K562 (cell line): Measurements from ENCODE around the gene CSTF1. TPM values are rescaled to one million over a fixed set of nuclear protein-coding genes. Genes with fewer than 3 reads are reported as not detected.
A peak's percentile ranks its signal among the peaks of the same experiment; 100 is the strongest.

Experiments used
- BRD4 ChIP-seq: fragments of 200-600 bp; sonication (generic); IDR thresholded peaks from 2 replicates; pipeline ENCODE4 v1.6.1; 2017; ENCODE audit warnings: inconsistent platforms
- DMBX1 ChIP-seq: fragments of 250-450 bp; sonication (Bioruptor Pico); IDR thresholded peaks from 2 replicates; pipeline ENCODE4 v1.8.0; 2022; ENCODE audit warnings: inconsistent platforms, mild to moderate bottlenecking, moderate library complexity, borderline replicate concordance
- DPF2 ChIP-seq: fragments of 450-650 bp; IDR thresholded peaks from 2 replicates; pipeline ENCODE4 v1.6.1; 2016
- ELF4 ChIP-seq: fragments of 450-650 bp; formaldehyde crosslinking; IDR thresholded peaks from 2 replicates; pipeline ENCODE4 v1.4.0; 2022; ENCODE audit warnings: missing genetic modification characterization
- ETV1 ChIP-seq: fragments of 450-650 bp; conservative IDR thresholded peaks from 2 replicates; pipeline ENCODE4 v1.6.1; 2016; ENCODE audit warnings: missing genetic modification characterization, control low read depth, low read depth, missing compliant biosample characterization
- FOXP1 ChIP-seq: sonication (generic); formaldehyde crosslinking; IDR thresholded peaks from 2 replicates; pipeline ENCODE4 v1.8.0; 2022; ENCODE audit warnings: mild to moderate bottlenecking, missing genetic modification reagents
- ILK ChIP-seq: fragments of 450-650 bp; IDR thresholded peaks from 2 replicates; pipeline ENCODE4 v1.6.1; 2016; ENCODE audit warnings: missing genetic modification characterization, low read depth, mild to moderate bottlenecking, missing compliant biosample characterization, moderate library complexity, borderline replicate concordance
- IRF1 ChIP-seq: sonication (generic); formaldehyde crosslinking; IDR thresholded peaks from 2 replicates; pipeline ENCODE4 v1.8.0; 2022; ENCODE audit warnings: missing genetic modification reagents, mild to moderate bottlenecking, borderline replicate concordance
- KAT7 ChIP-seq: sonication (generic); formaldehyde crosslinking; IDR thresholded peaks from 2 replicates; pipeline ENCODE4 v1.8.0; 2022; ENCODE audit warnings: missing genetic modification reagents, mild to moderate bottlenecking, borderline replicate concordance
- KDM2B ChIP-seq: fragments of 250-450 bp; sonication (Bioruptor Pico); IDR thresholded peaks from 2 replicates; pipeline ENCODE4 v1.8.0; 2021; ENCODE audit warnings: mild to moderate bottlenecking, moderate library complexity
- LCOR ChIP-seq: sonication (generic); formaldehyde crosslinking; IDR thresholded peaks from 2 replicates; pipeline ENCODE4 v1.8.0; 2022; ENCODE audit warnings: mild to moderate bottlenecking, missing genetic modification reagents
- LEF1 ChIP-seq: fragments of 450-650 bp; IDR thresholded peaks from 2 replicates; pipeline ENCODE4 v1.6.1; 2016; ENCODE audit warnings: mild to moderate bottlenecking
- MNT ChIP-seq, 2 experiments: fragments of 450-650 bp; conservative IDR thresholded peaks; 2 replicates each; pipeline ENCODE4 v1.6.1; 2017; ENCODE audit warnings: mild to moderate bottlenecking in 2 of 2, moderate library complexity in 2 of 2
- NCOR1 ChIP-seq: fragments of 450-650 bp; IDR thresholded peaks from 2 replicates; pipeline ENCODE4 v1.6.1; 2016; ENCODE audit warnings: mild to moderate bottlenecking, moderate library complexity
- NR2C1 ChIP-seq, 2 experiments: fragments of 450-650 bp; IDR thresholded peaks; 2 replicates each; pipeline ENCODE4 v1.6.1; 2017; ENCODE audit warnings: mild to moderate bottlenecking in 2 of 2, antibody characterized with exemption in 1 of 2, inconsistent platforms in 1 of 2, missing compliant biosample characterization in 1 of 2, missing genetic modification characterization in 1 of 2
- NR2C2 ChIP-seq, 2 experiments: fragments of 200-800 bp in 1 of 2; sonication (Bioruptor generic) in 1 of 2; sonication (generic) in 1 of 2; formaldehyde crosslinking in 1 of 2; IDR thresholded peaks; 2 replicates each; pipeline versions ENCODE4 v1.6.1 to v1.8.0; 2016 to 2022; ENCODE audit warnings: mild to moderate bottlenecking in 1 of 2, missing compliant biosample characterization in 1 of 2, missing genetic modification characterization in 1 of 2, missing genetic modification reagents in 1 of 2
- PRMT5 ChIP-seq: sonication (generic); formaldehyde crosslinking; IDR thresholded peaks from 2 replicates; pipeline ENCODE4 v1.5.0; 2020; ENCODE audit warnings: missing genetic modification reagents
- TCF3 ChIP-seq: sonication (generic); formaldehyde crosslinking; IDR thresholded peaks from 2 replicates; pipeline ENCODE4 v1.4.0; 2020; ENCODE audit warnings: mild to moderate bottlenecking, missing genetic modification reagents
- ZKSCAN8 ChIP-seq: fragments of 200-800 bp; sonication (Bioruptor generic); IDR thresholded peaks from 2 replicates; pipeline ENCODE4 v1.6.1; 2016; ENCODE audit warnings: missing genetic modification characterization, missing compliant biosample characterization
- ZNF175 ChIP-seq: fragments of 200-800 bp; sonication (Bioruptor generic); IDR thresholded peaks from 2 replicates; pipeline ENCODE4 v1.6.1; 2016; ENCODE audit warnings: low read depth, mild to moderate bottlenecking, missing genetic modification characterization, missing compliant biosample characterization
- ZNF384 ChIP-seq: IDR thresholded peaks from 2 replicates; pipeline ENCODE4 v1.6.1; 2012; ENCODE audit warnings: low read depth, low read length, improper control_type of control experiment
- ZNF778 ChIP-seq: fragments of 450-650 bp; formaldehyde crosslinking; IDR thresholded peaks from 2 replicates; pipeline ENCODE4 v1.4.0; 2020; ENCODE audit warnings: mild to moderate bottlenecking, moderate library complexity
- polyA plus RNA-seq, 8 experiments: library from polyadenylated mRNA; depleted of rRNA in 4 of 8; stranded (reverse) in 5 of 8; unstranded in 3 of 8; fragments of >200 nt; fragmentation: Nextera tagmentation in 2 of 8; fragmentation: Illumina TruSeq in 1 of 8; extraction: Ambion mirVana in 2 of 8; extraction: Trizol in 1 of 8; gene quantifications; 2 replicates each; pipeline versions ENCODE4 v1.2.1 to v1.2.3, GENCODE V29; 2011 to 2014; ENCODE audit warnings: inconsistent platforms in 1 of 8, missing spikeins in 1 of 8
- total RNA-seq, 7 experiments: library from RNA; depleted of rRNA in 6 of 7; stranded (reverse); fragments of >200 nt in 6 of 7; fragmentation: Illumina TruSeq in 2 of 7; extraction: Trizol in 2 of 7; gene quantifications; 2 replicates each; pipeline versions ENCODE4 v1.2.1 to v1.2.3, GENCODE V29; 2011 to 2021; ENCODE audit warnings: low replicate concordance in 1 of 7
- TF ChIP-seq, protein P1 (sequence below): fragments of 450-650 bp; IDR thresholded peaks from 2 replicates; pipeline ENCODE4 v1.6.1; 2016; ENCODE audit warnings: antibody characterized with exemption
- TF ChIP-seq, protein P2 (sequence below): fragments of 450-650 bp; formaldehyde crosslinking; conservative IDR thresholded peaks from 2 replicates; pipeline ENCODE4 v1.4.0; 2022; ENCODE audit warnings: mild to moderate bottlenecking, missing genetic modification characterization

CSTF1 gene
- total and polyA plus RNA-seq, 9 of the 15 experiments (the other 6 are each of a cell fraction or from before 2014, with no cell fraction given), result 30.8 to 110 (median 53.4) TPM

DNA sequence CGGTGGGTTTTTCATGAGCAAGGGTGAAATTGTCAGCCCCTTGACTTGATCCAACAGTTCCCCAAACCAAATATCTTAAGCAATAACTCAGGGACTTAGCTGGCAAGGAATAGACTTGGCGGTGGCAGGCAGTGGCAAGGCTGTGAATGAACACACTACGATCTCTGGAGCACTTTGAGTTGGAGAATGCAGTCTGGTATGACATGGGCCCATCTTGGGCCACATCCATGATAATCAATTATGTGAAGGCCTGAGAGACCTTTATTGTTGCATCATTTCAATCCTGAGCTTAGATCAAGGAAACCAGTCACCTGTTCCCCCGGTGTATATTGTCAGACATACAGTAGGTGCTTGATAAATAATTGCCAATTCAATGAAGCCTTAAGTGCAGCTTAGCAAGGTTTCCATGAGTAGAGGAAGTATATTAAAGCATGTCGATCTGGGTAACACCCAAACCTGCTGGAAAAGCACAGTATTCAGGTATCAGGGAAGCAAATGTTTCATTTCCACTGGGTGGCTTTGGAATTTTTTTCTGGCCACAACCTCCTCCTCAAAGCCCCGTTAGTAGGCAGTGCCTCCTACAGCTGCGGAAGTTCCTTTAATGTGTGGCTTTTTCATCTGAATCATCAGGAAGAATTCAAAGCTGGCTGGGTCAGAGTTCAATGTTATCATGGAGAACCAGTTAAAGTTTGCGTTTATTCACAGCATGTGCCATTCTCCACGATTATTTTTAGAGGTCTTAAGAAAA, 29.8 kb downstream of the CSTF1 start (continued):
- TF ChIP-seq MNT (conservative IDR thresholded peaks at IDR 0.05), result peak in 1 of 2 experiments; percentile 49; a peak in 2 of 4 replicates
- no peak for TF ChIP-seq FOXP1 (CRISPR knock-in tag)
- TF ChIP-seq ETV1, result no peak
- TF ChIP-seq NR2C1 (IDR thresholded peaks at IDR 0.05), result peak; percentile 86
- peak; percentile 86 for TF ChIP-seq NR2C1 (tag; IDR thresholded peaks at IDR 0.05)
- no peak for TF ChIP-seq IRF1
- no peak for TF ChIP-seq DMBX1
- TF ChIP-seq ZNF778, result no peak
- no peak for TF ChIP-seq ZNF384
- 0 out of 2 replicates have a peak, but pooled peaks have one; percentile 28 for TF ChIP-seq LEF1
- peak; percentile 62; the same call in 1 of the 2 replicates for TF ChIP-seq KAT7 (CRISPR knock-in tag)
- TF ChIP-seq BRD4, result no peak
- TF ChIP-seq KDM2B (CRISPR knock-in tag), result no peak
- no peak for TF ChIP-seq ZNF175 (CRISPR knock-in tag)
- TF ChIP-seq NCOR1, result peak; percentile 36; the same call in 1 of the 2 replicates
- TF ChIP-seq DPF2, result peak; percentile 50; the same call in 1 of the 2 replicates
- no peak for TF ChIP-seq NR2C2 (CRISPR knock-in tag; IDR thresholded peaks at IDR 0.05)
- peak; percentile 89 for TF ChIP-seq NR2C2 (tag; IDR thresholded peaks at IDR 0.05)
- no peak for TF ChIP-seq ELF4
- TF ChIP-seq TCF3, result peak; percentile 71
- TF ChIP-seq, protein P1, sequence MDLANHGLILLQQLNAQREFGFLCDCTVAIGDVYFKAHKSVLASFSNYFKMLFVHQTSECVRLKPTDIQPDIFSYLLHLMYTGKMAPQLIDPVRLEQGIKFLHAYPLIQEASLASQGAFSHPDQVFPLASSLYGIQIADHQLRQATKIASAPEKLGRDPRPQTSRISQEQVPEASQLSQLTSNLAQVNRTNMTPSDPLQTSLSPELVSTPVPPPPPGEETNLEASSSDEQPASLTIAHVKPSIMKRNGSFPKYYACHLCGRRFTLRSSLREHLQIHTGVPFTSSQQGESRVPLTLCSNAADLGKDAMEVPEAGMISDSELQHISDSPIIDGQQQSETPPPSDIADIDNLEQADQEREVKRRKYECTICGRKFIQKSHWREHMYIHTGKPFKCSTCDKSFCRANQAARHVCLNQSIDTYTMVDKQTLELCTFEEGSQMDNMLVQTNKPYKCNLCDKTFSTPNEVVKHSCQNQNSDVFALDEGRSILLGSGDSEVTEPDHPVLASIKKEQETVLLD, result no peak
- no peak for TF ChIP-seq LCOR
- TF ChIP-seq ILK (tag), result no peak
- 0 out of 2 replicates have a peak, but pooled peaks have one; percentile 26 for TF ChIP-seq ZKSCAN8 (CRISPR knock-in tag)
- TF ChIP-seq, protein P2, sequence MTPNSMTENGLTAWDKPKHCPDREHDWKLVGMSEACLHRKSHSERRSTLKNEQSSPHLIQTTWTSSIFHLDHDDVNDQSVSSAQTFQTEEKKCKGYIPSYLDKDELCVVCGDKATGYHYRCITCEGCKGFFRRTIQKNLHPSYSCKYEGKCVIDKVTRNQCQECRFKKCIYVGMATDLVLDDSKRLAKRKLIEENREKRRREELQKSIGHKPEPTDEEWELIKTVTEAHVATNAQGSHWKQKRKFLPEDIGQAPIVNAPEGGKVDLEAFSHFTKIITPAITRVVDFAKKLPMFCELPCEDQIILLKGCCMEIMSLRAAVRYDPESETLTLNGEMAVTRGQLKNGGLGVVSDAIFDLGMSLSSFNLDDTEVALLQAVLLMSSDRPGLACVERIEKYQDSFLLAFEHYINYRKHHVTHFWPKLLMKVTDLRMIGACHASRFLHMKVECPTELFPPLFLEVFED (CRISPR knock-in tag), result no peak
- TF ChIP-seq PRMT5 (CRISPR knock-in tag), result no peak
